Lung (tissue), 12 donors: ENCODE measurements around the gene EXOC2. TPM values are rescaled to one million over a fixed set of nuclear protein-coding genes. Genes with fewer than 3 reads are reported as not detected.

Source experiments
- ATAC-seq: fragments of 200-7000 bp; cut with Tn5 transposase; one replicate; pipeline ENCODE4 v1.9.1; 2020; ENCODE audit warnings: moderate number of reproducible peaks; ENCODE audit not compliant: insufficient read depth, low FRiP score
- DNase-seq, 3 donors: peaks; one replicate each; pipeline ENCODE4 v3.0.0-alpha.2; 2013 to 2017
- H3K27ac ChIP-seq, 2 donors: one replicate each; pipeline ENCODE4 v1.5.1; 2013; ENCODE audit warnings: mild to moderate bottlenecking in 2 of 2, moderate library complexity in 2 of 2, control low read depth in 1 of 2, inconsistent platforms in 1 of 2, low read depth in 1 of 2, low read length in 1 of 2
- H3K27me3 ChIP-seq, 3 donors: one replicate each; pipeline ENCODE4 v1.5.1; 2013; ENCODE audit warnings: low read length in 2 of 3; ENCODE audit not compliant: control insufficient read depth in 3 of 3, insufficient read depth in 3 of 3
- H3K36me3 ChIP-seq, 4 donors: one replicate each; pipeline ENCODE4 v1.5.1; 2013; ENCODE audit warnings: low read length in 4 of 4, mild to moderate bottlenecking in 1 of 4, moderate library complexity in 1 of 4; ENCODE audit not compliant: control insufficient read depth in 4 of 4, insufficient read depth in 4 of 4
- H3K4me1 ChIP-seq, 5 donors: one replicate each; pipeline ENCODE4 v1.5.1; 2013; ENCODE audit warnings: low read length in 5 of 5, mild to moderate bottlenecking in 2 of 5, moderate library complexity in 1 of 5; ENCODE audit not compliant: control insufficient read depth in 5 of 5, insufficient read depth in 5 of 5
- H3K4me3 ChIP-seq: one replicate; pipeline ENCODE4 v1.5.1; 2013; ENCODE audit warnings: mild to moderate bottlenecking, control low read depth, moderate library complexity
- H3K9ac ChIP-seq, 2 donors: one replicate each; pipeline ENCODE4 v1.5.1; 2013; ENCODE audit warnings: low read length in 2 of 2, control low read depth in 1 of 2; ENCODE audit not compliant: insufficient read depth in 1 of 2
- H3K9me3 ChIP-seq, 4 donors: one replicate each; pipeline ENCODE4 v1.5.1; 2013; ENCODE audit warnings: low read length in 3 of 4, mild to moderate bottlenecking in 1 of 4, moderate library complexity in 1 of 4; ENCODE audit not compliant: control insufficient read depth in 4 of 4, insufficient read depth in 3 of 4
- CTCF ChIP-seq: IDR thresholded peaks from 2 replicates; pipeline ENCODE4 v1.5.1; 2012; ENCODE audit warnings: mild to moderate bottlenecking; ENCODE audit errors: control extremely low read depth, extremely low read depth
- WGBS, 2 donors: extraction: QIAGEN DNeasy Blood & Tissue Kit; methylation state at CpG; one replicate each; pipeline ENCODE4 v1.1.7; 2013; 5-methylcytosine and 5-hydroxymethylcytosine counted together
- polyA plus RNA-seq, 2 donors: library from polyadenylated mRNA; stranded (reverse); fragments of 200-250 nt; gene quantifications; one replicate each; pipeline ENCODE4 v1.2.1, GENCODE V29; 2013
- total RNA-seq, 2 donors: library from RNA; depleted of rRNA in 1 of 2; stranded (reverse); fragments of >200 nt in 1 of 2; gene quantifications; one replicate each; pipeline ENCODE4 v1.2.1, GENCODE V29; 2014 to 2021
- donor health status: control.
- donor health status: control.
- donor health status: Bipolar disorder and iron deficiency.
- donor health status: healthy.
- donor health status: DM: yes; HTN: yes; CAD: no.

The EXOC2 gene
- total and polyA plus RNA-seq, 4 donors: 6.3 to 33.0 (median 12.8) TPM

DNA sequence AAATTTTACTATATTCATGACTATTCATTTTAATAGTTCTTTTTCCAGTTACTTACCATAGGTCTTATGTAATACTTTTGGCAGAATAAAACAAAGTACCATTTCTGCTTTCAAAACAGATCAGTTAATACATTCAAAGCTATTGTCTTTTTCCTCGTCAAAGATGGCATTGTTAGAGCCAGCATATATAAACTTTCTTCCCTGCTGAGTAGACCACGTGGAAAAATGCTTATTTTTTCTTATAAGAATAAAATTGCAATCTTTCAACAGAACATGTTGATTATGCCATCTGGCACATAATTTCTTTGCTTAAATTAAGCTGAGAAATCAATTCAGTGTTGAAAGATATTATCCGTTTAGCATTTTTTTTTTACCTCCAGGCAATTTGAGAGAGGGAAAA lies 34.9 kb upstream of the EXOC2 start:
- WGBS, 2 donors: 65 to 72% methylated on average over 3 of the region's 3 CpGs

GRCh38 chr6:723540-723939 lies 30.6 kb upstream of the EXOC2 start:
- Histone ChIP-seq H3K36me3 (no peaks in the 10 kb centered on the region), H3K27me3 (no peaks in the 10 kb centered on the region), H3K27ac (no peak overlapping the region), H3K4me1 (peaks cover 0 to 21% (median 0%) of the 10 kb centered on the region in 5 donors), H3K4me3 (no peak overlapping the region), H3K9me3 (peaks cover 0 to 1% (median 0%) of the 10 kb centered on the region in 4 donors), H3K9ac (no peak overlapping the region)
- 87 to 91% methylated on average over 3 of the region's 3 CpGs for WGBS, 2 donors
- DNase-seq (no peak), ATAC-seq (no peak)
- no peak for TF ChIP-seq CTCF

More for the DNA sequence above, 34.9 kb upstream of the EXOC2 start:
- TF ChIP-seq CTCF: no peak
- no peak for ATAC-seq
- Histone ChIP-seq H3K27ac (no peak overlapping the region), H3K9me3 (no peaks in the 10 kb centered on the region), H3K27me3 (peaks cover 0 to 3% (median 0%) of the 10 kb centered on the region in 3 donors), H3K36me3 (no peaks in the 10 kb centered on the region), H3K9ac (no peak overlapping the region), H3K4me1 (peaks cover 0 to 27% (median 0%) of the 10 kb centered on the region in 5 donors), H3K4me3 (no peak overlapping the region)
- DNase-seq: peak in 2 of 3 donors; percentile 64 to 71

- H3K27me3 ChIP-seq: no peaks in the 10 kb centered on the region
- peaks cover 0 to 1% (median 0%) of the 10 kb centered on the region in 4 donors for H3K9me3 ChIP-seq
- DNase-seq: peak in 1 of 3 donors; percentile 52
- no peak overlapping the region for H3K27ac ChIP-seq
- no peaks in the 10 kb centered on the region for H3K36me3 ChIP-seq
- no peak overlapping the region for H3K9ac ChIP-seq
- WGBS, 2 donors: 55 to 73% methylated on average over 4 of the region's 4 CpGs
- TF ChIP-seq CTCF: no peak
- H3K4me1 ChIP-seq: peaks cover 0 to 17% (median 0%) of the 10 kb centered on the region in 5 donors
- H3K4me3 ChIP-seq: no peak overlapping the region
- no peak for ATAC-seq
These were observed 29.7 kb upstream of the EXOC2 start for GRCh38 chr6:722608-723007.

DNA sequence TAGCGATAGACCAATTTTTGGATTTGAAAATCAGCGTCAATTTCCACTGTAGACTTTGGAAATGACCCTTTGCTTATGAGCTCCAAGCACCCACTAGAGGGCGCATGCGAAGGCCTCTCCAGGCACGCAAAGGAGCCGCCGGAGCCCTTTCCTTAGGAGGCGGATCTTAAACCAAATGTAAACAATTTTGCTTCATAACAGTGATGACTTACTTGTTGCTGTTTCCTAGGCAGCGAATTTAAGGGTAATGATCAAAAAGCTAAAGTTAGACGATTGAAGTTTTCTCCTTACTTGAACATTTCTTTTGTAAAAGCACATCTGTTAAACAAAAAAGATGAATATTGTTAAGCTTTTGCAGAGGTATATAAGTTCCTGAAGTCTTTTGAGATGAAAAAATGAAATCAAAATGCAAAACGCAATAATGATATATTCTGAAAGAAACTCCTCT lies 29.2 kb upstream of the EXOC2 start:
- WGBS, 2 donors: 13 to 22% methylated on average over 11 of the region's 11 CpGs
- peaks cover 0 to 12% (median 0%) of the 10 kb centered on the region in 5 donors for H3K4me1 ChIP-seq
- H3K36me3 ChIP-seq: no peaks in the 10 kb centered on the region
- peak; percentile 74 for TF ChIP-seq CTCF
- peaks cover 0 to 1% (median under 1%) of the 10 kb centered on the region in 4 donors for H3K9me3 ChIP-seq
- ATAC-seq (peak; percentile 82), DNase-seq (peak; percentile 90 to 95 (median 95))
- no peak overlapping the region for H3K4me3 ChIP-seq
- H3K27ac ChIP-seq: no peak overlapping the region
- no peaks in the 10 kb centered on the region for H3K27me3 ChIP-seq
- H3K9ac ChIP-seq: no peak overlapping the region
